HG03469 (cell line): Measurements from ENCODE around the gene NDFIP2.
A peak's percentile ranks its signal among the peaks of the same experiment; 100 is the strongest.

Source experiments
- ATAC-seq: cut with Tn5 transposase; IDR thresholded peaks from one replicate; pipeline ENCODE4 v1.9.1; 2021; ENCODE audit warnings: mild to moderate bottlenecking, moderate library complexity, moderate number of reproducible peaks; ENCODE audit not compliant: unreplicated experiment

The NDFIP2 gene, protein sequence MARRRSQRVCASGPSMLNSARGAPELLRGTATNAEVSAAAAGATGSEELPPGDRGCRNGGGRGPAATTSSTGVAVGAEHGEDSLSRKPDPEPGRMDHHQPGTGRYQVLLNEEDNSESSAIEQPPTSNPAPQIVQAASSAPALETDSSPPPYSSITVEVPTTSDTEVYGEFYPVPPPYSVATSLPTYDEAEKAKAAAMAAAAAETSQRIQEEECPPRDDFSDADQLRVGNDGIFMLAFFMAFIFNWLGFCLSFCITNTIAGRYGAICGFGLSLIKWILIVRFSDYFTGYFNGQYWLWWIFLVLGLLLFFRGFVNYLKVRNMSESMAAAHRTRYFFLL

GRCh38 chr13:79480954-79481684 lies at the start of gene NDFIP2:
Gene NDFIP2 (plus strand): TSS chr13:79481155. CDS start chr13:79481204, 49 bp downstream.
- ATAC-seq: peak; percentile 87

DNA sequence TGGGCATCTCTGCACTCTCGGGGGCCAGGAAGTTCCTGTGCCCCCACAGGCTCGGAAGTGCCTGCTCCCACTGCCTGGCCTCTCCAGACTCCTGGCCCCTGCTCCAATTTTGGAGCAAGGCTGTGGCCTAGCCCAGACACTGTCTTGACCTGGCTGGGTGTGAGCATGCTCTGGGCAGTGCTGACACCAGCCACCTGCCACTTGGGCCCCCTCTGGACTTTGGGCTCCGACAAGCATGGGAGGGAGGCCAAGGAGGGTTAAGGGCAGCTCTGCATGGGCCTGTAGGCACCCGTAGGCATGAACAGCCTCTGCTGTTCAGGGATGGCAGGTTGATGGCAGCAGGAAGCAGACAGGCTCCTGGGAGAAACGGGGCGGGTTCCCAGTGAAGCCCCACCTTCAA lies 48.9 kb upstream of the NDFIP2 start:
- ATAC-seq: no peak

DNA sequence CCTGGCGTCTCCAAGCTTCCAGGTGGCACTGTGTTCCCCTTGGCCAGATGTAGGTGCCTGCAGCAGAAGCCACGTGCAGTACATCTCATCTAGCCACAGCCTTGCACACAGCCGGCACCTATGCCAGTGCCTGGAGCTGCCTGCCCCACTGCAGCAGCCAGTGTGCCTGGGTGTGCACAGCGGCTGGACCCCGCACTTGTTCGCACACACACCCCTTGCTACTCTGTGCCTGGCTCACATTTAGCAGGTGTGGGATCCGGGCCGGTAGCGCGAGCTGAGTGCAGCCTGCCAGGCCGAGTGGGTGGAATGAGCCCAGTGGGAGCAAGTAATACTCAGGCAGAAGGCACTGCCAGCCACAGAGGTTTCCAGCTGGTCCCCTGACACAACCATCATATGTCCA lies 48.0 kb upstream of the NDFIP2 start:
- no peak for ATAC-seq

GRCh38 chr13:79434556-79434955 lies 46.4 kb upstream of the NDFIP2 start:
- ATAC-seq: no peak

DNA sequence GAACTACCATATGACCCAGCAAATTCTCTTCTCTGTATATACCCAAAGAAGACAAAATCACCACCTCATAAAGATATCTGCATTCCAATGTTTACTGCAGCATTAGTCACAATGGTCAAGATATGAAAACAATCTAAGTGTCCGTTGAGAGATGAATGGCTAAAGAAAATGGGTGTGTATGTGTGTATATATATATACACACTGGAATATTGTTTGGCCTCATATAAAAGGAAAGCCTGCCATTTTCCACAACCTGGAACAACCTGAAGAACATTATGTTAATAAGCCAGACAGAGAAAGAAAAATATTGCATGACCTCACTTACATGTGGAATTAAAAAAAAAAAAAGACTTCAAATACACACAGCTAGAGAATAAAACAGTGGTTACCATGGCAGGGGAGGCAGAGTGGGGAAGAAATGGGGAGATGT lies 45.4 kb upstream of the NDFIP2 start:
- ATAC-seq: no peak

DNA sequence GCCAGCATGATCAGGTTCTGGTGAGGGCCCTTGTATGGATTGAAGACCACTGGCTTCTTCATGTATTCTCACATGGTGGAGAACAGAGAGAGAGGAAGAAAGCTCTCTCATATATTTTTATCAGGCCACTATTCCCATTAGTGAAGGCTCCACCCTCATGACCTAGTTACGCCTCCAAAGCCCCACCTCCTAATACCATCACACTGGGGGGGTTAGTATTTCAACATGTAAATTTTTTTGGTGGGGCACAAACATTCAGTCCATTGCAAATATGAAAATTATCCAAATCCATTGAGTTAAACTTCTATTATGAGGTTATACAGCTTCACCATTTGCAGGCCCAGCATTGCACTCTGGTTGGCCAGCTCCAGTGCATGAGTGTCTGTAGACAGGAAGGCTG lies 41.7 kb upstream of the NDFIP2 start:
- ATAC-seq: no peak

DNA sequence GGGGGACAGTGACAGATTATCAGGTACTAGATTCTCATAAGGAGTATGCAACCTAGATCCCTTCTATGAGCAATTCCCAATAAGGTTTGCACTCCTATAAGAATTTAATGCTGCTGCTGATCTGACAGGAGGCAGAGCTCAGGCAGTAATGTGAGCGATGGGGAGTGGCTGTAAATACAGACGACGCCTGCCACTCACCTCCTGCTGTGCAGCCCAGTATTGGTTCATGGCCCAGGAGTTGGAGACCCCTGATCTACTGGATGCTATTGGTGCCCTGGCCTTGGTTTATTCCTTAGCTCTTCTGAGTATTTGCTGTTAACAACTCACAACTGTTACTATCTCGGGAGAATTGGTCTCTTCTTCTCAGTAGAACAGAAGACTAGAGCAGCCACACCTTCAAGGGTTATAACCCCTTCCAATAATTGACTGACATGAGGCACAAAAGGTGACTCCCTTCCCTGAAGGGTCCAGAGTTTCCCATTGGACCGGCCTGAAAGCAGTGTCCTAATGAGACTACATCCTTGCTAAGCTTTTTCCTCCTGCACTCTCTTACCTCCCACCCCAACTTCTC lies 39.9 kb upstream of the NDFIP2 start:
- no peak for ATAC-seq

- ATAC-seq: no peak
These were observed 38.7 kb upstream of the NDFIP2 start for GRCh38 chr13:79442221-79442620.

DNA sequence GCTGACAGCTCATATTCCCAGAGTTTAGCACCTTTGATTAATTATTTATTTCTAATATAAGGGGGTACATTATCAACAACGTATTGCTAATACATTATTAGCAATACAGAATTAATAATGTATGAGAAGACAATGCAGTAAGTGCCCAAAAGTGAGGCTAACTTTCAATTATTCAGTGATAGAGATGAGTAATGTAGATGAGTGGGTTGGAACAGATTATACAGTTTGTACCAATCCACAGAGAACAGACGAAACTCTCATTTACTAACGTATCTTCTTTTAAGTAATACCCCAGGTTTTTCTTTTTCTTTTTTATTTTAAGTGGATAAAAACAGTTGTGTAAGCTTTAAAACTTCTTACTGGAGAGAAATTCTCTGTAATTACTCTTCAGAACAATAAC lies 38.2 kb upstream of the NDFIP2 start:
- ATAC-seq: no peak

GRCh38 chr13:79445968-79446645 lies 34.8 kb upstream of the NDFIP2 start:
- no peak for ATAC-seq

GRCh38 chr13:79447141-79447540 lies 33.8 kb upstream of the NDFIP2 start:
- no peak for ATAC-seq

- no peak for ATAC-seq
These were observed 33.2 kb upstream of the NDFIP2 start for GRCh38 chr13:79447741-79448140.

DNA sequence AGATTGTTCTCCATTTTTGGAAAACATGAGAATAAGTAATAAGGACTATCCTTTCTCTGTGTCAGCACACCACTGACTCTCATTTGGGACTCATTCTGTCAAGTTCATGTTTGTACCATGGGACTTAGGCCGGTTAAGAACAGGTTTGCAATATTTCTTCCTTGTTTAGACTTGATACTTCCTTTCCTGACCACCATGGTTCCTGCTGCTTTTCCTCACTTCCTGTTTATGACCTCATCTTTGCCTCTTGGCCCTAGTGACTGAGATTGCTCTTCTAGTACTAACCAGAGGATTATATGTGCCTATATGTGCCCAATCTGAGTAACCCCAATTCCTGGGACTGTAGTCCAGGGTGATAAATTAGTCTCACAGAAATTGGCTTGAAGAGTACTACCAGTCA lies 32.5 kb upstream of the NDFIP2 start:
- no peak for ATAC-seq

GRCh38 chr13:79450110-79450509 lies 30.8 kb upstream of the NDFIP2 start:
- ATAC-seq: no peak

DNA sequence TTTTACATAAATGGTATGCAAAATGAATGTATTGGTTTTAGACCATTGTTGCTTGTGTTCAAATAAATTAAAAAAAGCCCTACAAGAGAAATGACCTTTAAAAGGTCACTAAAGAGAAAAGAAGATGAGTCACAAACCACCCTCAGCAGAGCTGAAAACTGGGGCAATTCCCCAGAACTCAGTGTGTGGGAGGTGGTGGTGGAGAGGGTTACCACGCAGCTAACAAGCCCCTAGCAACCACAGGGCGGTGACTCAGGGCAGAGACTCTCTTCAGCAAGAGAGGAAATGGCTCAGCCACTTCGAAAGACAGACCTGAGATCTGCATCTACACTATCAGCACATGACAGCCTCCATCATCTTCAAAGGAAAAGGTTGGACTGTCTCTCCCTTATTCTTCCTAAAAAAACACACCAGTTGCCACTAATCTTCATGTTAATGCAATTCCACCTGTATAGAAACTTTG lies 29.4 kb upstream of the NDFIP2 start:
- peak; percentile 98 for ATAC-seq

DNA sequence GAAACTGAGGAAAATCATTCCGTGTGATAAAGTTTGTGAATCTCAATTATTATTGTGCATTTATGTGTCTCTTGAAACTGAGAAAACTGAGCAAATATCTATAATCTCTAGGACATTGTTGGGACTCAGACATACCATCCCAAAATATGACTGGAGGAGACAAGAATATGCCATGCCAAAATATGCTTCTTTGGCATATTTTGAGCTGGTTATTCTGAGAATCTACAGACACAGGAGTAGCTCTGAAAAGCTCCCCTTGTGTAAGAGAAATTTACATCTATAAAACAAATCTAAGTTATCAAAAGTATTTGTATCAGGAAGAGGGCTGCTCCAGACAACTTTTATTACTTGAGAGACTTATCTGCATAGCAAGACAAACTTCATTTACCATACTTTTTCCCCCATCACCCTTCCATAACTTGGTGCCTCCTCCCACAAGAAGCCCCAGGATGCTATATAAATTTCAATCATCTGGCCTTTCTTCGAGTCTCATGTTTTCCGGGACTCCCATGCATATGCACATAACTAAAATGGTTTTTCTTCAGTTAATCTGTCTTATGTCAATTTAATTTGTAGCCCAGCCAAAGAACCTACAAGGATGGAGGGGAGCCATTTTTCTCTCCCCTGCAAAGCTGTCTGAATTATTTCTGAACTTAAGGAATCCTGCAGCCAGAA lies 28.6 kb upstream of the NDFIP2 start:
- ATAC-seq: no peak

DNA sequence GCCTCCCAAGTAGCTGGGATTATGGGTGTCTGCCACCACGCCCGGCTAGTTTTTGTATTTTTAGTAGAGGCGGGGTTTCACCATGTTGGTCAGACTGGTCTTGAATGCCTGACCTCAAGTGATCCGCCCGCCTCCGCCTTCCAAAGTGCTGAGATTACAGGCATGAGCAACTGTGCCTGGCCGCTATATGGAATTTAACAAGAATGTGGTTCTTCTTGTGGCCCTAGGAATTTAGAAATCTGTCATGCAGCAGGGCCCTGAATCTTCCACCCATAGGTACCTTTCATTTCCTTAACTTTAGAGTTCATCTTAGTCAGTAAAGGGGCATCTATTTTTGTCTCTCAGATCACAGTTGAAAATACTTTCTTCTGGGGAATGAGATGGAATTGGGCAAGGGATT lies 25.6 kb upstream of the NDFIP2 start:
- no peak for ATAC-seq

DNA sequence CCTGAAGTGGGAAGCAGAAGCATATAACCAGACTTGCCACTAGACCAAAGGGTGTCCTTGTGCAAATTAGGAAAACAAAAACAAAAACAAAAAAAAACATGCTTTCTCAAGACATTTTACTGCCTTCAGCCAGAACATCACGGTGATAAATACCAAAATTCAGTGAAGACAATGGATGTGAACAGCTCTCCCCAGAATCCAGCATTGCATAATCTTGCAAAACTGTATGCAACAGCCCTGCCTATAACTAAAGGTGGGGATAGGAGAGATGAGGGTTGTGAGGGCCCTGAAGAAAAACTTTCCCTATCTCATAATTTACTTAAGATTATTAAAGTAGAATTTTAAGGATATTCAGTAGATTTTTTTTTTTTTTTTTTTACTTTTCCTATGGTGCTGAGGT lies 24.9 kb upstream of the NDFIP2 start:
- ATAC-seq: no peak

DNA sequence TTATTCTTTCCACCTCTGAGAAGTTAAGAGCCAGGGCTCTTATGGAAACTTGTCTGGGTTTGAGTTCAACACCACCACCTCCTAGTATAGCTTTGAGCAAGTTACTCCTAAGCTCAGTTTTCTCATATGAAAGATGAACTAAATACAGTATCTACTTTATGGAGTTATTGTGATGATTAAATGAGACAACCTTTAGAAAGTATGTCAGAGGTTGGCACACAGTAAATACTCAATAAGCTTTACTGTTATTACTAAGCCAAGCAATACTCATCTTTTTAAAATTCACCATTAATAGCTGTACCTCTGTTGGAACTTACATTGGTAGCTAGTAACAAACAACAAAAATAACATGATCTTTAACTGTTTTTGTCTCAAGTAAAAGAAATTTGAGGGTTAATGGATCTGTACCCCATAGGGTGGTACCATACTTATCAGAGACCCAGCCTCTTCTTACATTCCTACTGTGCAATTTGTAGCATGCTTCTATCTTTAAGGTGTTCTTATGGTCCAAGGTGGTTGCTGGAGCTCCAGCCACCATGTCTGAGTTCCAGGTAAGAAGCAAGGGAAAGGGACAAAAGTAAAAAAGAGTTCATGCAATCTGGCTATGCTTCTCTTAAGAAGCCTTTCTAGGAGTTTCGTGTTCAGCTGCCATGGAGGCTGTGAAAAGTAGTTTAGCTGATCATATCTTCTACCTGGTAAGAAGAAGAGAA lies 24.1 kb upstream of the NDFIP2 start:
- ATAC-seq: no peak

DNA sequence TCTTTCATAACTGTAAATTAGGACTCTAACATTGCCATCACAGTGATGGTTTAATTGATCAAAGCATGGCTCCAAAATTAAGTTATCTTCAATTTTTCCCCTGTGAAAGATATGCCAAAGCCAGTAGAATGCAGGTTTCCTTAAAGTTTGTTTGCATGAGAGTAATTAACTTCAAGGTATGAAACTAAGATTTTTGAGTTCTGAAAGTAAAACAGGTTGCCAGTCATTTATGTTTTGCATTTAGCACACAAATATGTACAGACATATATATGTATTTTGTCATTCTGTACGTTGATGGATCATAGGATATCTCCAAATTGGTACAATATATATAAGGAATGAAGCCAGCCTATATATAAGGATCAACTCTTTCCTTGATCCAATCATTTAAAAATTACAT lies 23.6 kb upstream of the NDFIP2 start:
- ATAC-seq: no peak
